ENCODE results near the gene EEF1AKMT1. TPM values are rescaled to one million over a fixed set of nuclear protein-coding genes. Genes with fewer than 3 reads are reported as not detected.

Gene EEF1AKMT1
- total and polyA plus RNA-seq, 10 of the 15 experiments (the other 5 are each of a cell fraction or from before 2014, with no cell fraction given): 7.9 to 44.5 (median 11.0) TPM

GRCh38 chr13:20778311-20778710 lies 4.5 kb upstream of the EEF1AKMT1 start:
- ChIA-PET CTCF (interaction anchor here (2.1 kb wide), 1 partner anchor 285 kb away, joined by 7 read pairs; no protein-coding TSS in a partner anchor), POLR2A (no interaction called here), RAD21 (ENCODE audit: unreplicated experiment) (no interaction called here), SMC1A (ENCODE audit: uncharacterized antibody, unreplicated experiment) (interaction anchor here (1.9 kb wide), 1 partner anchor 9 kb away, joined by 5 read pairs; no protein-coding TSS in a partner anchor)
- 48% methylated on average over 1 of the region's 1 CpG for WGBS (ENCODE audit: insufficient coverage, insufficient replicate concordance, low lambda C conversion rate, missing lambda C conversion rate)
- no peaks in the 10 kb centered on the region for H3K9me3 ChIP-seq (replicated peaks; ENCODE audit: control insufficient read depth, insufficient read depth, low read length)
- FAIRE-seq (no peak), ATAC-seq (no peak), DNase-seq (ENCODE audit: low read depth, low spot score) (no peak)
- no peak for TF ChIP-seq POLR2A (IDR thresholded peaks at IDR 0.05; ENCODE audit: low read depth, low read length)
- no peak for TF ChIP-seq SREBF2 (IDR thresholded peaks at IDR 0.05; ENCODE audit: low read length)
- no peak for TF ChIP-seq BHLHE40 (IDR thresholded peaks at IDR 0.05; ENCODE audit: borderline replicate concordance in 1 of 2, low read depth in 2 of 2, low read length in 1 of 2)
- no peak for TF ChIP-seq RAD21 (IDR thresholded peaks at IDR 0.05; ENCODE audit: insufficient read depth, low read depth, low read length)
- TF ChIP-seq E2F8 (IDR thresholded peaks at IDR 0.05; ENCODE audit: low read depth, partially characterized antibody): no peak
- TF ChIP-seq NFIC (IDR thresholded peaks at IDR 0.05; ENCODE audit: low read depth, low read length): no peak
- H3K4me1 ChIP-seq (ENCODE audit: control insufficient read depth, insufficient read depth, low read length): peaks cover 7% of the 10 kb centered on the region
- intact Hi-C loops (cut with micrococcal nuclease; ENCODE audit: unreplicated experiment) (no loop called here), in situ Hi-C loops (cut with MboI) (no loop called here)
- H3K36me3 ChIP-seq (ENCODE audit: control insufficient read depth in 2 of 2, insufficient read depth in 2 of 2, low read length in 1 of 2): peaks cover 0 to 4% of the 10 kb centered on the region in 2 experiments; a peak in 1 of 4 replicates
- H4K20me1 ChIP-seq (ENCODE audit: control insufficient read depth, insufficient read depth): no peaks in the 10 kb centered on the region
- H2AFZ ChIP-seq (ENCODE audit: control insufficient read depth, low read depth, low read length): no peak overlapping the region
- BruUV-seq (replicated peaks): no TSS peak
- no peak overlapping the region for H3K9ac ChIP-seq (ENCODE audit: control insufficient read depth, insufficient read depth, low read length)
- peaks cover 3% of the 10 kb centered on the region for H3K79me2 ChIP-seq (ENCODE audit: control insufficient read depth, insufficient read depth, low read length)
- no peak overlapping the region for H3K4me3 ChIP-seq
- H3K4me2 ChIP-seq (ENCODE audit: control insufficient read depth, insufficient read depth): no peak overlapping the region
- H3K27me3 ChIP-seq (replicated peaks in 1 of 2; ENCODE audit: control insufficient read depth in 2 of 2, insufficient read depth in 2 of 2, low read length in 1 of 2): no peaks in the 10 kb centered on the region
- H3K27ac ChIP-seq (ENCODE audit: control insufficient read depth, insufficient read depth): no peak overlapping the region

All from GM12878 (cell line).